Sigmoid colon (tissue), 4 donors: ENCODE data around the gene MEF2D.

Experiments used
- EP300 ChIP-seq, 4 donors: sonication (generic); formaldehyde crosslinking; IDR thresholded peaks; one replicate each; pipeline ENCODE4 v1.6.1; 2017; ENCODE audit warnings: antibody characterized with exemption in 4 of 4
- POLR2A ChIP-seq, 2 donors: fragments of 450-650 bp; IDR thresholded peaks; one replicate each; pipeline ENCODE4 v1.6.1; 2016; ENCODE audit warnings: antibody characterized with exemption in 2 of 2, mild to moderate bottlenecking in 2 of 2, moderate library complexity in 2 of 2
- TF ChIP-seq, protein P1 (sequence below), 4 experiments: fragments of 450-650 bp in 3 of 4; fragments of 200-600 bp in 1 of 4; IDR thresholded peaks; one replicate each; pipeline ENCODE4 v1.5.1; 2016 to 2019; ENCODE audit warnings: antibody characterized with exemption in 4 of 4, mild to moderate bottlenecking in 3 of 4, moderate library complexity in 2 of 4

DNA sequence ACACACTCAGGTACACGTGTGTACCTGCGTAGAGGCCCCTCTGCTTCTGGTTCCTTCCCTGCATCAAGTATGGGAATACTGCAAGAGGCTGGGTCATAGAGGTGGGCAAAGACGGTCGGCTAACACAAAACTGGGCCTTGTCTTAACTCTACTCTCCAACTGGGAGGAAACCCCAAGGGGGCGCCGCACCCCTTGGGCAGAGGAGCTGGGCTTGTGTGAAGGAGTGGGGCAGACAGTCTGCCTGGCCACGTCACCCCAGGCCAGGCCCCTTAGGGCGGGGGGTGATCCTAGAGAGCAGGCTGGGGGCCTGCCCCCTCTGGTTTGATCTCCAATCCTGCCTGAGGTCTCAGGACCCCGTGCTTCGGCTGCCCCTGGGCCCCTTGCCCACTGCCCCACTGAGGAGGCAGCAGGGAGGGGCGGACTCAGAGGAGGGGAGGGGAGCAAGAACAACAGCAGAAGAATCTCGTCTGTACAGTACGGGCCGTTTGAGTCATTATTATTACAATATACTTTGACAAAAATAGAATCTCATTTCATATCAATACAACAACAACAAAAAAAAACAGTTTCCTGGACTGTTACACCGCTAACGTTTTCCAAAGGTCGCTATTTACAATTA lies 34.7 kb downstream of the MEF2D start:
- TF ChIP-seq, protein P1, sequence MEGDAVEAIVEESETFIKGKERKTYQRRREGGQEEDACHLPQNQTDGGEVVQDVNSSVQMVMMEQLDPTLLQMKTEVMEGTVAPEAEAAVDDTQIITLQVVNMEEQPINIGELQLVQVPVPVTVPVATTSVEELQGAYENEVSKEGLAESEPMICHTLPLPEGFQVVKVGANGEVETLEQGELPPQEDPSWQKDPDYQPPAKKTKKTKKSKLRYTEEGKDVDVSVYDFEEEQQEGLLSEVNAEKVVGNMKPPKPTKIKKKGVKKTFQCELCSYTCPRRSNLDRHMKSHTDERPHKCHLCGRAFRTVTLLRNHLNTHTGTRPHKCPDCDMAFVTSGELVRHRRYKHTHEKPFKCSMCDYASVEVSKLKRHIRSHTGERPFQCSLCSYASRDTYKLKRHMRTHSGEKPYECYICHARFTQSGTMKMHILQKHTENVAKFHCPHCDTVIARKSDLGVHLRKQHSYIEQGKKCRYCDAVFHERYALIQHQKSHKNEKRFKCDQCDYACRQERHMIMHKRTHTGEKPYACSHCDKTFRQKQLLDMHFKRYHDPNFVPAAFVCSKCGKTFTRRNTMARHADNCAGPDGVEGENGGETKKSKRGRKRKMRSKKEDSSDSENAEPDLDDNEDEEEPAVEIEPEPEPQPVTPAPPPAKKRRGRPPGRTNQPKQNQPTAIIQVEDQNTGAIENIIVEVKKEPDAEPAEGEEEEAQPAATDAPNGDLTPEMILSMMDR (IDR thresholded peaks at IDR 0.05) = no peak
- TF ChIP-seq POLR2A (IDR thresholded peaks at IDR 0.05) = no peak
- TF ChIP-seq EP300 (IDR thresholded peaks at IDR 0.05) = no peak
